GM12878 (cell line): ENCODE data around the gene MYO7B. TPM values are rescaled to one million over a fixed set of nuclear protein-coding genes. Genes with fewer than 3 reads are reported as not detected.

Source experiments
- ATAC-seq: fragments of 200-7000 bp; cut with Tn5 transposase; 3 replicates; pipeline ENCODE4 v1.9.1; 2020; ENCODE audit warnings: mild to moderate bottlenecking, moderate library complexity
- BruUV-seq: library from RNA; stranded (reverse); fragments of 400-500 nt; replicated peaks from 2 replicates; lab custom pipeline; 2021; lab: Mats Ljungman, UMichigan
- CTCF ChIA-PET: fragments of 300-600 bp; sonication (Branson Sonifier 250); formaldehyde crosslinking; extraction: SDS; loops from one replicate; lab custom pipeline; 2021; ENCODE audit warnings: inconsistent platforms; lab: Yijun Ruan, JAX
- POLR2A ChIA-PET: fragments of 350-600 bp; formaldehyde crosslinking; extraction: SDS; loops from one replicate; lab custom pipeline; 2021; ENCODE audit warnings: inconsistent platforms; lab: Charles Lee
- RAD21 ChIA-PET: fragments of 300-600 bp; sonication (Branson Sonifier 250); formaldehyde crosslinking; loops from one replicate; lab custom pipeline; 2023; ENCODE audit warnings: antibody characterized with exemption; ENCODE audit not compliant: unreplicated experiment; lab: Charles Lee
- SMC1A ChIA-PET: fragments of 300-600 bp; sonication (Branson Sonifier 250); formaldehyde crosslinking; loops from one replicate; lab custom pipeline; 2023; ENCODE audit not compliant: unreplicated experiment, uncharacterized antibody; lab: Charles Lee
- DNase-seq: peaks from one replicate; pipeline ENCODE4 v3.0.0-alpha.2; 2011; ENCODE audit warnings: low read depth, low spot score
- FAIRE-seq: peaks from 3 replicates; lab custom pipeline; 2011; peaks lifted over from hg19 to GRCh38; lab: Jason Lieb, UNC
- H2AFZ ChIP-seq: 2 replicates; pipeline ENCODE4 v1.6.0; 2011; ENCODE audit warnings: low read depth, low read length, control low read depth; ENCODE audit not compliant: control insufficient read depth
- H3K27ac ChIP-seq: 2 replicates; pipeline ENCODE4 v1.5.1; 2011; ENCODE audit warnings: control low read depth; ENCODE audit not compliant: control insufficient read depth, insufficient read depth
- H3K27me3 ChIP-seq, 2 experiments: replicated peaks in 1 of 2; 2 replicates each; pipeline versions ENCODE4 v1.6.0 to v1.6.1; 2011; ENCODE audit warnings: low read length in 1 of 2; ENCODE audit not compliant: control insufficient read depth in 2 of 2, insufficient read depth in 2 of 2
- H3K36me3 ChIP-seq, 2 experiments: 2 replicates each; pipeline ENCODE4 v1.5.1; 2011; ENCODE audit warnings: low read length in 1 of 2; ENCODE audit not compliant: control insufficient read depth in 2 of 2, insufficient read depth in 2 of 2
- H3K4me1 ChIP-seq: 2 replicates; pipeline ENCODE4 v1.6.1; 2011; ENCODE audit warnings: mild to moderate bottlenecking, low read length, moderate library complexity, mixed read lengths; ENCODE audit not compliant: control insufficient read depth, insufficient read depth
- H3K4me2 ChIP-seq: 2 replicates; pipeline ENCODE4 v1.6.0; 2011; ENCODE audit warnings: control low read depth; ENCODE audit not compliant: control insufficient read depth, insufficient read depth
- H3K4me3 ChIP-seq: fragments of 200-600 bp; sonication (generic); 2 replicates; pipeline ENCODE4 v1.5.1; 2016
- H3K79me2 ChIP-seq: 2 replicates; pipeline ENCODE4 v1.6.0; 2011; ENCODE audit warnings: low read length; ENCODE audit not compliant: control insufficient read depth, insufficient read depth
- H3K9ac ChIP-seq: 2 replicates; pipeline ENCODE4 v1.8.0; 2011; ENCODE audit warnings: low read length, control low read depth, mixed read lengths; ENCODE audit not compliant: control insufficient read depth, insufficient read depth
- H3K9me3 ChIP-seq: replicated peaks from 3 replicates; pipeline ENCODE4 v1.5.1; 2011; ENCODE audit warnings: mild to moderate bottlenecking, low read length; ENCODE audit not compliant: control insufficient read depth, insufficient read depth
- H4K20me1 ChIP-seq: 2 replicates; pipeline ENCODE4 v1.6.0; 2011; ENCODE audit not compliant: control insufficient read depth, insufficient read depth
- FOXK2 ChIP-seq: fragments of 450-650 bp; IDR thresholded peaks from 2 replicates; pipeline ENCODE4 v1.6.1; 2017; ENCODE audit warnings: mild to moderate bottlenecking, moderate library complexity
- IRF3 ChIP-seq: fragments of 450-650 bp; IDR thresholded peaks from 2 replicates; pipeline ENCODE4 v1.6.1; 2014; ENCODE audit warnings: mild to moderate bottlenecking
- POU2F2 ChIP-seq: IDR thresholded peaks from 3 replicates; pipeline ENCODE4 v1.6.1; 2011; ENCODE audit warnings: low read depth, mild to moderate bottlenecking, low read length, borderline replicate concordance
- PRDM15 ChIP-seq: fragments of 450-650 bp; formaldehyde crosslinking; IDR thresholded peaks from 2 replicates; pipeline ENCODE4 v1.4.0; 2020; ENCODE audit warnings: mild to moderate bottlenecking, moderate library complexity
- RFX5 ChIP-seq: IDR thresholded peaks from 2 replicates; pipeline ENCODE4 v1.6.1; 2011; ENCODE audit warnings: low read depth, low read length, improper control_type of control experiment
- SP1 ChIP-seq: IDR thresholded peaks from one replicate; pipeline ENCODE4 v1.6.1; 2011; ENCODE audit warnings: low read depth, low read length
- SREBF2 ChIP-seq: IDR thresholded peaks from 2 replicates; pipeline ENCODE4 v1.6.1; 2012; ENCODE audit warnings: mild to moderate bottlenecking, low read length
- ZBTB11 ChIP-seq: fragments of 450-650 bp; formaldehyde crosslinking; IDR thresholded peaks from 2 replicates; pipeline ENCODE4 v1.5.0; 2022; ENCODE audit warnings: mild to moderate bottlenecking, missing genetic modification characterization
- WGBS: methylation state at CpG from one replicate; pipeline ENCODE4 v1.1.6; 2016; ENCODE audit warnings: low lambda C conversion rate; ENCODE audit not compliant: insufficient replicate concordance, insufficient coverage; ENCODE audit errors: missing lambda C conversion rate; 5-methylcytosine and 5-hydroxymethylcytosine counted together
- in situ Hi-C: fragments of 300-500 bp; cut with MboI; formaldehyde crosslinking; loops from 9 replicates; pipeline ENCODE4 v1.14.3; 2018; ENCODE audit warnings: mixed read lengths
- intact Hi-C: fragments of 100-400 bp; cut with micrococcal nuclease; formaldehyde crosslinking; loops from one replicate; pipeline ENCODE4 v1.14.2; 2022; ENCODE audit not compliant: unreplicated experiment
- polyA plus RNA-seq, 11 experiments: library from polyadenylated mRNA; depleted of rRNA in 4 of 11; unstranded in 6 of 11; stranded (reverse) in 5 of 11; fragments of >200 nt; fragmentation: Nextera tagmentation in 4 of 11; fragmentation: Illumina TruSeq in 1 of 11; extraction: Ambion mirVana in 4 of 11; extraction: Trizol in 1 of 11; gene quantifications; 1 replicate in 1 of 11; 2 replicates in 10 of 11; pipeline versions ENCODE4 v1.2.1 to v1.2.3, GENCODE V29; 2011 to 2016; ENCODE audit warnings: inconsistent platforms in 2 of 11, missing spikeins in 2 of 11, low read depth in 1 of 11
- total RNA-seq, 4 experiments: library from RNA; depleted of rRNA in 3 of 4; stranded (reverse); fragments of >200 nt in 3 of 4; fragmentation: Illumina TruSeq in 1 of 4; extraction: Trizol in 1 of 4; gene quantifications; 2 replicates each; pipeline versions ENCODE4 v1.2.1 to v1.2.3, GENCODE V29; 2013 to 2021

MYO7B gene
- total and polyA plus RNA-seq, 10 of the 15 experiments (the other 5 are each of a cell fraction or from before 2014, with no cell fraction given) = 0.08 to 4.8 (median 1.2) TPM

GRCh38 chr2:127588241-127588640 is 52.8 kb downstream of the MYO7B start:
- Histone ChIP-seq H3K4me2 (no peak overlapping the region), H2AFZ (no peak overlapping the region), H3K79me2 (no peaks in the 10 kb centered on the region), H3K9me3 (no peaks in the 10 kb centered on the region), H3K9ac (no peak overlapping the region), H3K4me3 (no peak overlapping the region), H3K36me3 (no peaks in the 10 kb centered on the region)
- DNase-seq = no peak
- ChIA-PET POLR2A (no interaction called here), CTCF (no interaction called here)
- in situ Hi-C loops (no loop called here), intact Hi-C loops (no loop called here)
- 46% methylated on average over 5 of the region's 5 CpGs for whole genome bisulfite sequencing
- ATAC-seq = no peak
- FAIRE-seq = no peak
- TF ChIP-seq SP1 (no peak), RFX5 (no peak), IRF3 (no peak), SREBF2 (no peak), PRDM15 (CRISPR knock-in tag) (no peak), POU2F2 (no peak), FOXK2 (no peak), ZBTB11 (no peak)
- TF ChIP-seq, all 136 proteins: peak for 0
- H3K4me1 ChIP-seq = no peaks in the 10 kb centered on the region
- no peak overlapping the region for H3K27ac ChIP-seq
- H3K27me3 ChIP-seq = no peaks in the 10 kb centered on the region
- RAD21 ChIA-PET = no interaction called here
- no peaks in the 10 kb centered on the region for H4K20me1 ChIP-seq
- no TSS peak for BruUV-seq
- SMC1A ChIA-PET = no interaction called here
